ENCODE measurements around the gene UBA3.

The UBA3 gene

GRCh38 chr3:69080233-69080920 is at the start of gene UBA3:
Gene UBA3 (minus strand): TSS chr3:69080365. CDS start chr3:69080353, 12 bp downstream.
- DNase-seq = peak; percentile 84

GRCh38 chr3:69129531-69129930 is 49.4 kb upstream of the UBA3 start:
- DNase-seq = no peak

- no peak for DNase-seq
Measured at GRCh38 chr3:69128509-69128908, 48.3 kb upstream of the UBA3 start.

GRCh38 chr3:69126999-69127398 is 46.8 kb upstream of the UBA3 start:
- no peak for DNase-seq

- no peak for DNase-seq
Measured at GRCh38 chr3:69126216-69126615, 46.1 kb upstream of the UBA3 start.

- DNase-seq = no peak
Measured at GRCh38 chr3:69122403-69122802, 42.2 kb upstream of the UBA3 start, which contains the start of gene LMOD3. Gene LMOD3 (minus strand): TSS chr3:69122595. CDS start chr3:69122386, 209 bp downstream.

- DNase-seq = no peak
Measured at GRCh38 chr3:69121950-69122349, 41.8 kb upstream of the UBA3 start.

- no peak for DNase-seq
Measured at GRCh38 chr3:69121513-69121912, 41.3 kb upstream of the UBA3 start.

- peak; percentile 63 for DNase-seq
Measured at GRCh38 chr3:69120879-69121464, 40.8 kb upstream of the UBA3 start.

GRCh38 chr3:69119681-69120080 is 39.5 kb upstream of the UBA3 start:
- no peak for DNase-seq

GRCh38 chr3:69119138-69119537 is 39.0 kb upstream of the UBA3 start:
- no peak for DNase-seq

- no peak for DNase-seq
Measured at GRCh38 chr3:69118555-69118954, 38.4 kb upstream of the UBA3 start.

- DNase-seq = peak; percentile 42
Measured at GRCh38 chr3:69116897-69117296, 36.7 kb upstream of the UBA3 start.

- DNase-seq = no peak
Measured at GRCh38 chr3:69116162-69116561, 36.0 kb upstream of the UBA3 start.

- no peak for DNase-seq
Measured at GRCh38 chr3:69115731-69116130, 35.6 kb upstream of the UBA3 start.

- no peak for DNase-seq
Measured at GRCh38 chr3:69113536-69113935, 33.4 kb upstream of the UBA3 start.

GRCh38 chr3:69110941-69111546 is 30.9 kb upstream of the UBA3 start:
- DNase-seq = no peak

- DNase-seq = no peak
Measured at GRCh38 chr3:69108811-69109210, 28.6 kb upstream of the UBA3 start.

GRCh38 chr3:69107841-69108240 is 27.7 kb upstream of the UBA3 start:
- DNase-seq = no peak

GRCh38 chr3:69105320-69105719 is 25.2 kb upstream of the UBA3 start:
- DNase-seq = peak; percentile 10

GRCh38 chr3:69104586-69104985 is 24.4 kb upstream of the UBA3 start:
- peak; percentile 37 for DNase-seq

GRCh38 chr3:69103123-69103522 is 23.0 kb upstream of the UBA3 start:
- DNase-seq = no peak

GRCh38 chr3:69102384-69102783 is 22.2 kb upstream of the UBA3 start:
- DNase-seq = no peak

- DNase-seq = no peak
Measured at GRCh38 chr3:69099576-69099975, 19.4 kb upstream of the UBA3 start.
